GM12892 (cell line): ENCODE measurements around the gene LYRM1.

ENCODE experiments used
- POLR2A ChIP-seq: IDR thresholded peaks from 2 replicates; pipeline ENCODE4 v1.6.1; 2011; ENCODE audit warnings: low read depth, low read length, control low read depth
- POLR2AphosphoS5 ChIP-seq: IDR thresholded peaks from 2 replicates; pipeline ENCODE4 v1.6.1; 2011; ENCODE audit warnings: low read depth, low read length, control low read depth

GRCh38 chr16:20883554-20884239 lies 16.9 kb upstream of the LYRM1 start:
- no peak for TF ChIP-seq POLR2A
- no peak for TF ChIP-seq POLR2AphosphoS5
